Measurements from ENCODE around the gene CCDC78.
A peak's percentile ranks its signal among the peaks of the same experiment; 100 is the strongest.

DNA sequence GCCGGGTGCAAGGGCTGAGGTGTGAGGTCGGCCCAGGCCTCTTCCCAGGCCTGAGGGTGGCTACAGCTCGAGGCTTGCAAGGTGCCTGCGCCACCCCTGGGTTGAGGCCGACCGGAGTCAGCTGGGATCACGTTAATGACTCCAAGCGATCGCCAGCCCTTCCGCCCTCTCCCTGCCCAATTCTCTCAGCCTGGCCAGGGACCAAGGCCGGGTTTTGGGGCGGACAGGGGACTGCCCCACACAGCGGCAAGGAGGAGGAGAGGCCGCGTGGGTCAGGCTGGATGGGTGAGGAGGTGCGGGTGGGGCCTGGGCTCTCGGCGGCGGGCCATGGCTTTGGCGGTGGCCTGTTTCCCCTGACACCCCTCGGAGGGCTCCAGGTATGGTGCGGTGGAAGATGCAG lies 32.9 kb downstream of the CCDC78 start:
- TF ChIP-seq, protein P1, sequence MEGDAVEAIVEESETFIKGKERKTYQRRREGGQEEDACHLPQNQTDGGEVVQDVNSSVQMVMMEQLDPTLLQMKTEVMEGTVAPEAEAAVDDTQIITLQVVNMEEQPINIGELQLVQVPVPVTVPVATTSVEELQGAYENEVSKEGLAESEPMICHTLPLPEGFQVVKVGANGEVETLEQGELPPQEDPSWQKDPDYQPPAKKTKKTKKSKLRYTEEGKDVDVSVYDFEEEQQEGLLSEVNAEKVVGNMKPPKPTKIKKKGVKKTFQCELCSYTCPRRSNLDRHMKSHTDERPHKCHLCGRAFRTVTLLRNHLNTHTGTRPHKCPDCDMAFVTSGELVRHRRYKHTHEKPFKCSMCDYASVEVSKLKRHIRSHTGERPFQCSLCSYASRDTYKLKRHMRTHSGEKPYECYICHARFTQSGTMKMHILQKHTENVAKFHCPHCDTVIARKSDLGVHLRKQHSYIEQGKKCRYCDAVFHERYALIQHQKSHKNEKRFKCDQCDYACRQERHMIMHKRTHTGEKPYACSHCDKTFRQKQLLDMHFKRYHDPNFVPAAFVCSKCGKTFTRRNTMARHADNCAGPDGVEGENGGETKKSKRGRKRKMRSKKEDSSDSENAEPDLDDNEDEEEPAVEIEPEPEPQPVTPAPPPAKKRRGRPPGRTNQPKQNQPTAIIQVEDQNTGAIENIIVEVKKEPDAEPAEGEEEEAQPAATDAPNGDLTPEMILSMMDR (optimal IDR thresholded peaks at IDR 0.05 in 1 of 3, IDR thresholded peaks at IDR 0.05 in 1 of 3, conservative IDR thresholded peaks at IDR 0.05 in 1 of 3; ENCODE audit: extremely low read depth in 1 of 3, insufficient read depth in 2 of 3, low read length in 3 of 3): no peak
- peak; percentile 80 for TF ChIP-seq EZH2 (IDR thresholded peaks at IDR 0.05; ENCODE audit: low read length)
